RWPE1 (cell line): Measurements from ENCODE around the gene FOXP1.

Experiments
- CTCF ChIA-PET: fragments of 350-600 bp; sonication (Branson Sonifier 250); formaldehyde crosslinking; extraction: SDS; loops from one replicate; lab custom pipeline; 2021; lab: Yijun Ruan, JAX
- POLR2A ChIA-PET: fragments of 400-600 bp; formaldehyde crosslinking; extraction: SDS; loops from one replicate; lab custom pipeline; 2020; ENCODE audit warnings: antibody characterized with exemption; ENCODE audit not compliant: low non-redundant PET; lab: Yijun Ruan, JAX
- DNase-seq: peaks from one replicate; pipeline ENCODE4 v3.0.0; 2012; ENCODE audit warnings: low spot score
- H3K27ac ChIP-seq: fragments of 450-650 bp; 2 replicates; pipeline ENCODE4 v1.5.1; 2017
- TF ChIP-seq, protein P1 (sequence below): fragments of 450-650 bp; conservative IDR thresholded peaks from 2 replicates; pipeline ENCODE4 v1.5.1; 2017; ENCODE audit warnings: low read depth, mild to moderate bottlenecking

FOXP1 gene

GRCh38 chr3:71300951-71301393, 282.6 kb downstream of the FOXP1 start:
- no peak overlapping the region for H3K27ac ChIP-seq
- ChIA-PET CTCF (no interaction called here), POLR2A (no interaction called here)
- TF ChIP-seq, protein P1, sequence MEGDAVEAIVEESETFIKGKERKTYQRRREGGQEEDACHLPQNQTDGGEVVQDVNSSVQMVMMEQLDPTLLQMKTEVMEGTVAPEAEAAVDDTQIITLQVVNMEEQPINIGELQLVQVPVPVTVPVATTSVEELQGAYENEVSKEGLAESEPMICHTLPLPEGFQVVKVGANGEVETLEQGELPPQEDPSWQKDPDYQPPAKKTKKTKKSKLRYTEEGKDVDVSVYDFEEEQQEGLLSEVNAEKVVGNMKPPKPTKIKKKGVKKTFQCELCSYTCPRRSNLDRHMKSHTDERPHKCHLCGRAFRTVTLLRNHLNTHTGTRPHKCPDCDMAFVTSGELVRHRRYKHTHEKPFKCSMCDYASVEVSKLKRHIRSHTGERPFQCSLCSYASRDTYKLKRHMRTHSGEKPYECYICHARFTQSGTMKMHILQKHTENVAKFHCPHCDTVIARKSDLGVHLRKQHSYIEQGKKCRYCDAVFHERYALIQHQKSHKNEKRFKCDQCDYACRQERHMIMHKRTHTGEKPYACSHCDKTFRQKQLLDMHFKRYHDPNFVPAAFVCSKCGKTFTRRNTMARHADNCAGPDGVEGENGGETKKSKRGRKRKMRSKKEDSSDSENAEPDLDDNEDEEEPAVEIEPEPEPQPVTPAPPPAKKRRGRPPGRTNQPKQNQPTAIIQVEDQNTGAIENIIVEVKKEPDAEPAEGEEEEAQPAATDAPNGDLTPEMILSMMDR: no peak
- DNase-seq: no peak

GRCh38 chr3:71299160-71299559, 284.4 kb downstream of the FOXP1 start:
- H3K27ac ChIP-seq: no peak overlapping the region
- ChIA-PET CTCF (no interaction called here), POLR2A (no interaction called here)
- TF ChIP-seq, protein P1: no peak
- no peak for DNase-seq

- ChIA-PET CTCF (no interaction called here), POLR2A (no interaction called here)
- H3K27ac ChIP-seq: no peak overlapping the region
- no peak for DNase-seq
- TF ChIP-seq, protein P1: no peak
These were observed 288.6 kb downstream of the FOXP1 start for GRCh38 chr3:71294919-71295318.

GRCh38 chr3:71290301-71290700, 293.2 kb downstream of the FOXP1 start:
- no peak for DNase-seq
- no peak overlapping the region for H3K27ac ChIP-seq
- POLR2A ChIA-PET: no interaction called here
- TF ChIP-seq, protein P1: no peak
- CTCF ChIA-PET: no interaction called here

DNA sequence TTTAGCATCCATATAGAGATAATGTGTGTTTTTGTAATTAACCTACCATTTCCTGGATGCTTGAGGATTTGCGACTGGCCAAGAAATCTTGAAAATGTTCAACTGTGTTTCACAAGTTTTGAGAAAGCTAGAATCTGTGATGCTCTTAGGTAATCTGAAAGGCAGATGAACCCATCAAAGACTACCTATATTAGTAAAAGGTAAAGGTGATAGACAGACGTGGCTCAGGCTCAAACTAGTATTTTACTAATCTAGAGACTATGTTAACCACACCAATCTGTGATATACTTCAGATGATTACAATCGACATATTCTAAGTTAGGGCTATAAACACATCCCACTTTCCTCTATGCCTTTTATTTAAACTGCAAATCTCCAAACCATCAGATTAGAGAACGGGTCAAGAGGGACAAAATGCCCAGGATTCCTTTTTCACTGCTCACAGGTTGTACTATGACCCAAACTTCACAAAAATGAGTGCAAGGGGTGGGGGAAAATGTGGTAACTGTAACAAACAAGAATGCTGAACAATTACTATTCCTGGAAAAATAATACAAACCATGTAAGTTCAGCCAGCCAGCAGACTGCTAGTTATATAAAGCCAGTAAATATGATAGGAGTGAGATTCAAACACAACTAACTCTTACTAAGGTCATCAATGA, 295.1 kb downstream of the FOXP1 start:
- TF ChIP-seq, protein P1: no peak
- ChIA-PET CTCF (no interaction called here), POLR2A (no interaction called here)
- no peak overlapping the region for H3K27ac ChIP-seq
- DNase-seq: no peak

DNA sequence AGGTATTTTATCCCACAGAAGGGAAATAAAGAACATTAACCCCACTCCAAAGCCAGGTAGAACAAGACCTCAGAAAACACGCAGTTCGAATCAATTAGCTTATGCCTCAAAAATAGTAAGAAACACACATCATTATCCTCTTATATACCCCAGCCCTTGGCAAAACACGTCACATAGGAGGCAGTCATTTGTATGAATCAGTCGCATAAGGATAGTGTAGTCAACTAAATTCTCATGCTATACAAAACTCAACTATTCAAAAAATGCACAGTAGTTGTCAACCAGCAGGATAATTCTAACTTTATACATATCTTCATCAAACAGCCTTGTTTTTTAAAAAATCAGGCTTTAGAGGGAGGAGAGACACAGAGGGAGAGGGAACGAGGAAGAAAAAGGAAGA, 298.4 kb downstream of the FOXP1 start:
- CTCF ChIA-PET: interaction anchor here (0.5 kb wide), 1 partner anchor 17 kb away, joined by 3 read pairs; no protein-coding TSS in a partner anchor

More for the DNA sequence above, 298.4 kb downstream of the FOXP1 start:
- H3K27ac ChIP-seq: no peak overlapping the region
- DNase-seq: no peak
- POLR2A ChIA-PET: no interaction called here
- TF ChIP-seq, protein P1: no peak
